ENCODE data around the gene PRTFDC1.
A peak's percentile ranks its signal among the peaks of the same experiment; 100 is the strongest.
"Not testable (repeated sequence)": the region's sequence is repeated elsewhere in the genome, so short reads cannot be mapped to it uniquely, and the experiment has no call there.

The PRTFDC1 gene

GRCh38 chr10:24869354-24870015 lies 82.9 kb downstream of the PRTFDC1 start:
- no peak for DNase-seq

- peak; percentile 0 for DNase-seq
Observed at GRCh38 chr10:24866604-24867583, 85.5 kb downstream of the PRTFDC1 start.

GRCh38 chr10:24865783-24866182 lies 86.6 kb downstream of the PRTFDC1 start:
- DNase-seq: no peak

GRCh38 chr10:24862589-24862988 lies 89.8 kb downstream of the PRTFDC1 start:
- no peak for DNase-seq

- DNase-seq: no peak
Observed at GRCh38 chr10:24858288-24859270, 93.8 kb downstream of the PRTFDC1 start.

- DNase-seq: no peak
Observed at GRCh38 chr10:24857031-24857725, 95.2 kb downstream of the PRTFDC1 start.

- DNase-seq: peak; percentile 0
Observed at GRCh38 chr10:24854256-24854655, 98.2 kb downstream of the PRTFDC1 start.

- DNase-seq: no peak
Observed at GRCh38 chr10:24853661-24854060, 98.7 kb downstream of the PRTFDC1 start.

GRCh38 chr10:24851629-24852028 lies 100.8 kb downstream of the PRTFDC1 start:
- DNase-seq: peak; percentile 48

GRCh38 chr10:24850727-24851296 lies 101.6 kb downstream of the PRTFDC1 start:
- DNase-seq: no peak

- DNase-seq: no peak
Observed at GRCh38 chr10:24849501-24850299, 102.7 kb downstream of the PRTFDC1 start.

- DNase-seq: no peak
Observed at GRCh38 chr10:24849051-24849450, 103.4 kb downstream of the PRTFDC1 start.

- no peak for DNase-seq
Observed at GRCh38 chr10:24848195-24848594, 104.2 kb downstream of the PRTFDC1 start.

- no peak for DNase-seq
Observed at GRCh38 chr10:24847112-24848070, 105.0 kb downstream of the PRTFDC1 start.

- no peak for DNase-seq
Observed at GRCh38 chr10:24844742-24845141, 107.7 kb downstream of the PRTFDC1 start.

GRCh38 chr10:24843256-24843655 lies 109.2 kb downstream of the PRTFDC1 start:
- DNase-seq: no peak

- no peak for DNase-seq
Observed at GRCh38 chr10:24842856-24843255, 109.5 kb downstream of the PRTFDC1 start.

- no peak for DNase-seq
Observed at GRCh38 chr10:24841530-24841929, 110.9 kb downstream of the PRTFDC1 start.

GRCh38 chr10:24840784-24841183 lies 111.6 kb downstream of the PRTFDC1 start:
- DNase-seq: no peak

- not testable (repeated sequence) for DNase-seq
Observed at GRCh38 chr10:24837781-24838180, 114.6 kb downstream of the PRTFDC1 start.
